ENCODE data around the gene TJAP1.

Gene TJAP1

GRCh38 chr6:43477235-43478007 is at the start of gene TJAP1:
TSS of gene TJAP1 (plus strand) at chr6:43477570. CDS start at chr6:43499002, 21,432 bp downstream.
- DNase-seq, result peak; percentile 98

- no peak for DNase-seq
Observed at GRCh38 chr6:43428112-43428570, 49.2 kb upstream of the TJAP1 start.

- DNase-seq, result no peak
Observed at GRCh38 chr6:43428874-43429273, 48.5 kb upstream of the TJAP1 start.

GRCh38 chr6:43432009-43432945 is 45.1 kb upstream of the TJAP1 start:
- no peak for DNase-seq

GRCh38 chr6:43433148-43433547 is 44.2 kb upstream of the TJAP1 start:
- DNase-seq, result no peak

GRCh38 chr6:43434001-43434840 is 43.1 kb upstream of the TJAP1 start:
- DNase-seq, result no peak

- no peak for DNase-seq
Observed at GRCh38 chr6:43434943-43435342, 42.4 kb upstream of the TJAP1 start.

- no peak for DNase-seq
Observed at GRCh38 chr6:43435682-43436437, 41.5 kb upstream of the TJAP1 start.

GRCh38 chr6:43436577-43437282 is 40.6 kb upstream of the TJAP1 start:
- DNase-seq, result no peak

GRCh38 chr6:43437700-43438099 is 39.7 kb upstream of the TJAP1 start:
- no peak for DNase-seq

GRCh38 chr6:43442935-43443334 is 34.4 kb upstream of the TJAP1 start:
- DNase-seq, result no peak

GRCh38 chr6:43444036-43444435 is 33.3 kb upstream of the TJAP1 start:
- no peak for DNase-seq

GRCh38 chr6:43444582-43444981 is 32.8 kb upstream of the TJAP1 start:
- no peak for DNase-seq

- DNase-seq, result no peak
Observed at GRCh38 chr6:43445576-43445975, 31.8 kb upstream of the TJAP1 start.

GRCh38 chr6:43447604-43448003 is 29.8 kb upstream of the TJAP1 start:
- DNase-seq, result no peak

GRCh38 chr6:43448916-43449315 is 28.5 kb upstream of the TJAP1 start:
- no peak for DNase-seq

GRCh38 chr6:43450699-43451131 is 26.7 kb upstream of the TJAP1 start:
- no peak for DNase-seq

GRCh38 chr6:43451348-43451747 is 26.0 kb upstream of the TJAP1 start:
- DNase-seq, result no peak

- no peak for DNase-seq
Observed at GRCh38 chr6:43451939-43452338, 25.4 kb upstream of the TJAP1 start.

GRCh38 chr6:43452896-43453295 is 24.5 kb upstream of the TJAP1 start:
- DNase-seq, result no peak

GRCh38 chr6:43453831-43454230 is 23.5 kb upstream of the TJAP1 start:
- DNase-seq, result no peak
